GM21825 (cell line): ENCODE data around the gene ITPR3.
"Not testable (repeated sequence)": the region's sequence is repeated elsewhere in the genome, so short reads cannot be mapped to it uniquely, and the experiment has no call there.

Experiments used
- ATAC-seq: cut with Tn5 transposase; IDR thresholded peaks from one replicate; pipeline ENCODE4 v1.9.1; 2021; ENCODE audit warnings: mild to moderate bottlenecking, moderate library complexity; ENCODE audit not compliant: unreplicated experiment

The ITPR3 gene

GRCh38 chr6:33590531-33591198 lies 30.5 kb upstream of the ITPR3 start:
- no peak for ATAC-seq

DNA sequence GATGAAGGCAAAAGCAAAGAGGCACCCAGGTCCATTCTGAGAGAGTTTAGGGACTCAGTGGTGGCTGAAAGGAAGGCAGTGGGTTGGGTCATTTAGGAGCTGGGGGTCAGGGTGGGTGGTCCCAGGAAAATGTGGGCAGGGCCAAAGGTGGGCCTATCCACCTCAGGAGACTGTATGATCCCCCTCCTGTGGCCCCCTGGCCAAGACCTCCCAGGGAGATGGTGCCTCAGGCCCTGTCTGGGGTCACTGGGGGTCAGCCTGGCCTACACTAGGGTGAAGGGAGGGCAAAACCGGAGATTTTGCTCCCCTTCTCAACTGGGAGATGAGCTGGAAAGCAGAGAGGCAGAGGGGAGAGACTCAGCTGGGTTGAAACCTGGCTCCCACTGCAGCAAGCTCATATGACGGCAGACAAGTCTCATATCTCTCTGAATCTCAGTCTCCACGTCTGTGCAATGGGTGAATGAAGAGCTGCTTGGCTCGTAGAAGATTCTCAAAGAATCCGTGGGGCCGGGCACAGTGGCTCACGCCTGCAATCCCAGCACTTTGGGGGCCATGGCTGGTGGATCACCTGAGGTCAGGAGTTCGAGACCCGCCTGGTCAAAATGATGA lies 29.6 kb upstream of the ITPR3 start:
- no peak for ATAC-seq

- ATAC-seq: no peak
Measured at GRCh38 chr6:33592280-33592594, 28.9 kb upstream of the ITPR3 start.

GRCh38 chr6:33592595-33593413 lies 28.3 kb upstream of the ITPR3 start:
- peak; percentile 33 for ATAC-seq

GRCh38 chr6:33593414-33593727 lies 27.8 kb upstream of the ITPR3 start:
- no peak for ATAC-seq

DNA sequence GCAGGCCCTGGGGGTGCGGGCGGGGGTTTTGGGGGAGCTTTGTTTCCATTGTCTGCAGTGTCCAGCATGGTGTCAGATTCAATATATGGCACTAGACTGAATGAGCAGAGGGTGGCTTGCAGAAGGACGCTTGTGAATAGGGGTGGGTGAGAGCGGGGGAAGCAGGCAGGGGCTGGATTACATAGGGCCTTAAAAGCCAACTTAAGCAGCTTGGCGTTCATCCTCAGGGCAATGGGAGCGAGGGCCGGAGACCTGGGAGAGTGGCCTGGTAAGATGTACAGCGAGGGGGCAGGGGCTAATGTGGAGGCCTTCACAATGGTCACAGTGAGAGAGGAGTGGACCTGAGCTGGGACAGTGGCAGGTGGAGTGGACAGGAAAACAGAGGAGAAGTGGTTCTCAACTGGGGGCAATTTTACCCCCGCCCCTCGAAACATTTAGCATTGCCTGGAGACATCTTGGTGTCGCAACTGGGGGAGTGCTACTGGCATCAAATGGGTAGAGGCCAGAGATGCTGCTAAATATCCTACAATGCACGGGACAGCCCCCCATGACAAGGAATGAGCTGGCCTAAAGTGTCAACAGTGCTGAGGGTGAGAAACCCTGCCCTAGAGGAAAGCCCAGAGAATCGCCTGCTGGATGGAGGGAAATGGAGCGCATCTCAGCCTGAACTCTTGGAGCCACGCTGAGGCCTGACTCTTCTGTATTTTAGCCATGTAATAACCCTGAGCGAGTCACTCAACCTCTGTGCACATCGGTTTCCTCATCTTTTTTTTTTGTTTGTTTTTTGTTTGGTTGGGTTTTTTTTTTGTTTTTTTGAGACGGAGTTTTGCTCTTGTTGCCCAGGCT lies 25.9 kb upstream of the ITPR3 start:
- no peak for ATAC-seq

- not testable (repeated sequence) for ATAC-seq
Measured at GRCh38 chr6:33596894-33597293, 24.2 kb upstream of the ITPR3 start.

DNA sequence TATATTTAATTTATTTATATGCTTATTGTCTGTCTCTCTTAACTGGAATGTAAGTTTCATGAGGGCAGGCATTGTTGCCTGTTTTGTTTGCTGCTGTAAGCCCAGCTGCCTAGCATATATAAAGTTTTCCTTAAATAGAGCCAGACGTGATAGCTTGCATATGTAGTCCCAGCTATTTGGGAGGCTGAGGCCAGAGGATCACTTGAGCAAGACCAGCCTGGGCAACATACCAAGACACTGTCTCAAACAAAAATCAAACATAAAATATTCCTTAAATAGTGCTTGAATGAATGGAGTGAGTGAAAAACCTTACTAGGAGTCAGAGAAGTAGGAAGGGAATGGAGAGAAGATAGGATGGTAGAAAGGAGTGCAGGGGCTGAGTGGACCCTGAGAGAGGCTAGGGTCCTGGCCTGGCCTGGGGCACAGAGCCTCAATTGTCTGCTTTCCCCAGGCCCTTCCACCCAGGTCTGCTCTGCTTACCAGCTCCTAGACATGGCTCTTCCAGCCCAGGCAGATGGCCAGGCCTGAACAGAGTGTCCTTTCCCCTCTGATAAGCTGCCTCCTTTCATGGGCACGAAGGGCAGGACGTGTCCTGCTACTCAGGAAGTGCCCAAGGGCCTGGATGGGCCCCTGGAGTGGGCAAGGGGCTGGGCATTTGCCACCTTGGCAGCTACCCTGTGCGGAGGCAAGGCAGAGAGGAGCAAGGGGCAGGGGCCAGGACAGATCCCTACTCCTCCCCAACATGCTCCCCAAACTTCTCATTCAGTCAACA lies 23.4 kb upstream of the ITPR3 start:
- ATAC-seq: no peak

GRCh38 chr6:33599413-33599938 lies 21.6 kb upstream of the ITPR3 start:
- no peak for ATAC-seq

GRCh38 chr6:33600761-33601160 lies 20.4 kb upstream of the ITPR3 start:
- no peak for ATAC-seq

DNA sequence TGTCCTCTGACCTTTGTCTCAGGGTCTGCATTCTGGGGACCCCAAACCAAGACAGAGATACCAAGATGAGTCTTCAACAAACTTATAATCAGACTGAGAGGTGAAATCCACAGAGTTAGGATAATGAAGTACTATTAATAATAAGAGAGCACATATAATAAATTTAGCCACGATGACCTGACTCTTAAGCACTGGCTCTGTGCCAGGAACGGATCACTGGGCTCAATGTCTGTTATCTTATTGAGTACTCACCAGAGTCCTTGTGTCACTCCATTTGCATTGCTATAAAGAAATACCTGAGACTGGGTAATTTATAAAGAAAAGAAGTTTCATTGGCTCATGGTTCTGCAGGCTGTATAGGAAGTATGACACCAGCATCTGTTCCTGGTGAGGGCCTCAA lies 18.9 kb upstream of the ITPR3 start:
- ATAC-seq: no peak

DNA sequence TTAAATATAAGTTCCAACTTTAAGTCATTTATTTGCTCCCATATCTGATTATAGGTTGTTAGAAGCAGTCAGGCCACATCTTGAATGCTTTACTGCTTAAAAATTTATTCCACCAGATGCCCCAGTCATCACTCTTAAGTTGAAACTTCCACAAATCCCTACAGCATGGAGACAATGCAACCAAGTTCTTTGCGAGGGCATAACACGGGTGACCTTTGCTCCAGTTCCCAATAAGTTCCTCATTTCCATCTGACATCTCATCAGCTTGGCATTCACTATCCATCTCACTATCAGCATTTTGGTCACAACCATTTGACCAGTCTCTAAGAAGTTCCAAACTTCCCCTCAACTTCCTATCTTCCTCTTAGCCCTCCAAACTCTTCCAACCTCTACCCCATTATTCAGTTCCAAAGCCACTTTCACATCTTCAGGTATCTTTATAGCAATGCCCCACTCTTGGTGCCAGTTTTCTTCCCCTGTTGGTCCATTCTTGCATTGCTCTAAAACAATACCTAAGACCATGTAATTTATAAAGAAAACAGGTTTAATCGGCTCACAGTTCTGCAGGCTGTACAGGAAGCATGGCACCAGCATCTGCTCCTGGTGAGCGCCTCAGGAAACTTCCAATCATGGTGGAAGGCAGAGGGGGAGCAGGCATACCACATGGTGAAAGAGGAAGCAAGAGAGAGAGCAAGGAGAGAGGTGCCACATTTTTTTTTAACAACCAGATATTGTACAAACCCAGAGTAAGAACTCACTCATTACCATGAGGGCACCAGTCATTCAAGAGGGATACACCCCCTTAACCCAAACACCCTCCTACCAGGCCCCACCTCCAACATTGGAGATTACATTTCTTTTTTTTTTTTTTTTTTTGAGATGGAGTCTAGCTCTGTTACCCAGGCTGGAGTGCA lies 15.9 kb upstream of the ITPR3 start:
- ATAC-seq: no peak

GRCh38 chr6:33606642-33607041 lies 14.5 kb upstream of the ITPR3 start:
- no peak for ATAC-seq

DNA sequence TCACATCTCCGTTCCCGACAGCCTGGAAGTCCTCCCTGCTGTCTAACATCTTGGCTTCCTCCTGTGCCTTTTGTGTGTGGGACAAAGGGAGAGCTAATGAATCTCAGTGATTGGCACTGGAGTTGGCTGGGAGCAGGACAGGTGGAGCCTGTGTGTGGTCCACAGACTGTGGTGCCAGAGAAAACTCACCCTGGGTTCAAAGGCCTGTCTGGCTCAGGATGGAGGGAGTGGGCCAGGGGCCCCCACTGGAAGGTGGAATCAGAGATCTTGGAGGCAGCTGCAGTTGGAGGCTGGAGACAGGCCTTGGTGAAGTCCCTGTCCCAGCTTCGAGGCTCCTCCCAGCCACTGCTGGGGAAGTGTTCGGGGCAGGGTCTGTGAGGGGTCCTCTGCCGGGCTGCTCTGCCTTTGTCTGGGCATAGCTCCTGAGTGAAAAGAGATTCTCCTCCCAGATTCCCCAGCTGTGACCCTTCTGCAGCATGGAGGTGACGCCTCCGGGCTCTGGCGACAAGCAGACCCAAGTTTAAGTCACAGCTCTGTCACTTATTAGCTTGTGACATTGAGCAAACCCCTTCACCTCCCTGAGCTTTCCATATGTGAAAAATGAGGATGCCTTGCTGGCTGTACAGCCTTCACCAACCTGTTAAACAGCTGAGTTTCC lies 13.9 kb upstream of the ITPR3 start:
- ATAC-seq: no peak

DNA sequence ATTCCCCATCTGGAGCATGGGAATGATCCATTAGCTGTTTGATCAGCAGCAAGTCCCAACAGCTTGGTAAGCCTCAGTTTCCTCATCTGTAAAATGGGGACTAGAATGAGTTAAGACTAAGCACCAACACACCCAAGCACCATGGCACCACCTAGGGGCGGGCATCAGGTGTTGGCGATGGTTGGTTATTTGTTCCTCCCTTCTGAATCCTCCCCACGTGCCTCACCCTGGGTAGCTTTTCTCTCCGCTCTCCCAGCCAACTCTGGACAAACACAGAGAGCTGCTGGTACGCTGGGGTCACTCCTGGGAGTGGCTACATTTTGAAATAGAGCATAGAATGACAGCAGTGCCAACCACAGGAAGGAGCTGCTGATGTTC lies 13.3 kb upstream of the ITPR3 start:
- ATAC-seq: no peak

- no peak for ATAC-seq
Measured at GRCh38 chr6:33609019-33609418, 12.1 kb upstream of the ITPR3 start.

DNA sequence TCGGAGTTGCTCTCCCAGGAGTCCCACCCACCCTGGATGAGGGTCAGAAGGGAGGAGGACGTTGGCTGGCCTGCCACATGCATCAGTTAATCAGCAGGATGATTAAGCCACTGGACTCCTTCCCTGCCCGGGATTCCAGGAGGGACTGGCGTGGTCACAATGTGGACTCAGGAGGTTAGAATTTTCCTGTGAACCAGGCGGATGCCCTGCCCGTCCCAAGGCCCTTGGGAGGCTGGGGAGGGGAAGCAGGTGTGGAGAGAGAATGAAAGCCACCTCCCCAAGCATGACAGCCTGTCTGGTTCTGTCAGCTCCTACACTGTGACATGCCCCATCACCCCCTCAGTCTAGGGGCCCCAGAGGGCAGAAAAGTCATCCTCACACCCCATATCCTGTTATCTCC lies 11.6 kb upstream of the ITPR3 start:
- no peak for ATAC-seq

- ATAC-seq: no peak
Measured at GRCh38 chr6:33610067-33610466, 11.1 kb upstream of the ITPR3 start.
